GM21529 (cell line): ENCODE measurements around the gene EPN3.

ENCODE experiments used
- ATAC-seq: cut with Tn5 transposase; IDR thresholded peaks from one replicate; pipeline ENCODE4 v1.9.1; 2021; ENCODE audit not compliant: unreplicated experiment

Gene EPN3

DNA sequence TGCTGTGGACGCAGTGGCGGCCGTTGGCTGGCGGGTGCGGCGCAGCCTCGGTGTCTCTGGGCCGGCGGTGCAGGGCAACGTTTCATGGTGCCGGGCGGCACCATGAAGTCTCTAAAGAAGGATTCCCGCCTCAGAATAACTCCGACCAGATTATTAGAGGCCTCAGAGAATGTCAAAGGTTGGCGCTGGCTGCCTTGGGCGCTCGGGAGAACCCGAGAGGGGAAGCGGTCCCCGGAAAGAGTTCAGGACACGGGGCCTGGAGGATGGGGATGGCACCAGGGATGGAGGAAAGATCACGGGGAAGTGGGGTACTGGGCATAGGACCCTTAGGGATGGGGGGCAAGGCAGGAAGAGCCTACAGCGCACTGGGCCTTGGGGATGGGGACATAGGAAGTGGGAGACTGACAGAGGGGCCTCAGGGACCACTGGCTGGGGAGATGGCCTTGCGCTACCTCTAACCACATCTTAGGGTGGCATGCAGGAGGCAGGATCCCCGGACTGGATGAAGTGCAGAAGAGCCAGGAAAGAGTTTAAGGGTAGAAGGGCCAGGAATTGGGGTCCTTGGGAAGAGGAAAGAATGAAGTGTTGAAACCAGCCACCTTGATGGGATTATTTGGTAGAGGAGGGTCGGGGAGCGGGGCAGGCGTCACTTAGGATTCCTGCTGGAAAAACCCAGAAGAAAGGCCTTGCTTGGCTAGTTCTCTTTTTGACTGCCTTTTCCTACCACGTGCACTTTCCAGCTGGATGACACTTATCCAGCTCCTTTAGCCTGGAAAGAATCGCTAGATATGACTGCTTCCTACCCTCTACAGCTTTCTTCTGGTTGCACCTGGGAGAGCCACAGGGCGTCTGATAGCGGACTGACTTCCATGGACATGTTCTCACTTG, 23.7 kb upstream of the EPN3 start:
- ATAC-seq = no peak

- peak; percentile 86 for ATAC-seq
Measured at GRCh38 chr17:50511058-50511457, 21.5 kb upstream of the EPN3 start.

- no peak for ATAC-seq
Measured at GRCh38 chr17:50513495-50513894, 19.0 kb upstream of the EPN3 start.

GRCh38 chr17:50514388-50514787, 18.1 kb upstream of the EPN3 start:
- no peak for ATAC-seq

DNA sequence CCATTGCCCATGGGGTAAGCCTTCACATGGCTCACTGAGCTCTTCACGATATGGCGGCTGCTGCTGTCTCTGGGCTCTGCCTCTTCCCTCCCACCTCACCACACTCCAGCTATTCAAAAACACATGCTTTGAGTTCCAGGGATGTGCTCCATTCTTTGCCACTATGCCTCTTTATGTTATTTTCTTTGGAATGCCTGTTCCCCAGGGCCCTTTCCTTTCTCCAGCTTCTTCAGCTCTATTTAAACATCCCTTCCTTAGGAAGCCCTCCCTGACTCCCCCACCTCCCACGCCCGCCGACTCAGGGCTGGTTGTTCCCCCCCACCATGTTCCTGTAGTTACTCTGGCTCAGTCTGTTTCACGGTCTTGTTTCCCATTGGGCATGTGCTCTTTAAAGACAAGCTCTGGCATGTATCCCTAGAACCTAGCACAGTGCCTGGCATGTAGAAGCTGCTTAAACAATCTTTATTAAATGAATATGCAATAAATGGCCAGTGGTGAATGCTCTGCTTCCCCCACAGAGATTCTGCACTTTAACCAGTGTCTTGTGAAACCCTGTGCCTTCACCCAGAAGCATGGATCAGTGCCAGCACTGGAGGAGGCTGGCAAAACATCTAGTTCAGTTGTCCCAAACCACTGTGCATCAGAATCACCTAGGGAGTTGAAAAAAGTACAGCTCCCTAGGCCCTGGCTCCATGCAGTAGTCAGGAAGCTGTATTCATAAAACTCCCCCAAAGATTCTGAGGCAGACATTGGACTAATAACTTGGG, 17.4 kb upstream of the EPN3 start:
- no peak for ATAC-seq

GRCh38 chr17:50517011-50517410, 15.5 kb upstream of the EPN3 start:
- ATAC-seq = no peak

DNA sequence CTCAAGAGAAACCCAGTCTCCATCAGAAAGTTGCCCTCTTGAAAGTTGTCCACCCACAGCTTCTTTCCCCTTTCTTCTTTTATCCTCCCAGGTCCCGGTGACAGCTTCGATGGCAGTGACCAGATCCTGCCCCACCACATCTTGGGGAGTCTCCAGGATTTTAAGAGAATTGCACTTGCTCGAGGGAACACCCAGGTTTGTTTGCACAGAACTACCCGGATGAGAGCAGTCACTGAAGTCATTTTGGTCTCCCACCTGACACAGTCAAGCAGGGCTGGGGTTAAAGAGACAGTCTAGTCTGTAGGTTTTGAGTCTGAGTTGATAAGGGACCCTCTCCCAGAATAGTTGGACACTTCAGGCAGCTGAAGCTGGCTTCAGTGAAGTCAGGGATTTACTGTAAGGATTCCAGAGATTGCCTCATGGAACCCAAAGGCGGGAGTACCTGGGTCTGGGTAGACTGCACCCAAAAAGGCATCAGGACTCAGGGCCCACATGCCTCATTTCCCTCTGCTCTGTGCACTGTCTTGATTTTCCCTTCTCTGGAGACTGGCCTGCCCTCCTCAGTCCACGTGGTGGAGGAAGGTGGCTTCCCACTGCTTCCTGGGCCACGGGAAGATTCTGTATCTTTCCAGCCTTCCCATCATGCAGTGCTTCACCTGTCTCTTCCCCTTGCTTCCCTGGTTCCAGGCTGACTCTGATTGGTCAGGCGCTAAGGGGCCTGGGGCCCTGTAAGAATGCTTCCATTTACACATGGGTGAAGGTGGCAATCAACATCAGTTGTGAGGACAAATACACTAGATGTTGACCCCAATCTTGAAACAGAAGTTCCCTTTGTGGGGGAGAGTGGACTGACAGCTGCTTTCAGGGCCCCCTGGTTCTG, 14.8 kb upstream of the EPN3 start:
- ATAC-seq = no peak

DNA sequence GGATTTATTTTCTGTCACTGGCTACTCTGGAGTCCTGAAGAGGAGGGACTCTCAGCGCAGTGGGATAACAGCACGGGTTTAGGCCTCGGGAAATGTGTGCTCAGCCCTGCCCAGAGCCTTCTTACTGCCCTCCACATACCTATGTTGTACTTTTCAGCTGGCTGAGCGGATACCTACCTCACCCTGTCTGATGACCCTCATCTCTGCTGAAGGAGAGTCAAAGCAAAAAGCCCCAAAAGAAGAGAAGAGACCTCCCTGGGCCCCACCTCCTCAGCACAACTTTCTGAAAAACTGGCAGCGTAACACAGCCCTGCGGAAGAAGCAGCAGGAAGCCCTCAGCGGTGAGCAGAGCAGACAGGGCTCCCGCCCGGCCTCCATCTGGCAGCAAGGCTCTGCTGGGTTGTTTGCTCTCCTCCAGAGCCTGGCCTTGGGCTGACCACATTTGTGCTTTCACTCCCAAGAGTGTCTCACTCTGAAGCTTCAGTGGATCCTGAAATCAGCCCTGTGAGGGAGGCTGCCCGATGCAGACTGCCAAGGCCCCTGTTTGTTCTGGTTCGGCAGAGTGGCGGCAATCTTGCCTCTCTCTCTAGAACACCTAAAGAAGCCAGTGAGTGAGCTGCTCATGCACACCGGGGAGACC, 14.0 kb upstream of the EPN3 start:
- ATAC-seq = no peak

DNA sequence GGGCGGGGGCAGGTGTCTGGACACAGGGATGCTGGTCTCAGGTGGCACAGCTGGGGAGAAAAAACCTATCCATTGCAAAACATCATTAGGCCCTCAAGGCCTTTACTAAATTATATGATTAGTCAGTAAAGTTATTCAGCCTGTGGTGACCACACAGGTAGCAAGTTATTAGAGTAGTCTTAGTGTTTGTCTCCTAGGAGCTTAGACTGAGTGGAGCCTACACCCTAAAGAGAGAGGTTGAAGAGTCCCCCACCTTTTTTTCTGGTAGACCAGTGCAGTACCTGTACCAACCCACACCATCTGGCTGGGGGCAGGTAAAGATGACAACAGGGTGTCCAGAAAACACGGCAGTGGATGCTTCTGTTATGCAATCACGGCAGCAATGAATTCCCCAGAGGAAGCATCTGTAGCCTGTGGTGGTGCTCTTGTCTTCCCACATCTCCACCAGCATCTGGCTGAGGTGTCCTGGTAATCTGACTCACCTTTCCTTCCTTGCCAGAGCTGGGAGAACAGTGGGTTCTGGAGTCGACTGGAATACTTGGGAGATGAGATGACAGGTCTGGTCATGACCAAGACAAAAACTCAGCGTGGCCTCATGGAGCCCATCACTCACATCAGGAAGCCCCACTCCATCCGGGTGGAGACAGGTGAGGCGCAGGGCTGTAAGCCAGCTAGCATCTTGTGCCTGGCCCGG, 13.2 kb upstream of the EPN3 start:
- ATAC-seq = no peak

DNA sequence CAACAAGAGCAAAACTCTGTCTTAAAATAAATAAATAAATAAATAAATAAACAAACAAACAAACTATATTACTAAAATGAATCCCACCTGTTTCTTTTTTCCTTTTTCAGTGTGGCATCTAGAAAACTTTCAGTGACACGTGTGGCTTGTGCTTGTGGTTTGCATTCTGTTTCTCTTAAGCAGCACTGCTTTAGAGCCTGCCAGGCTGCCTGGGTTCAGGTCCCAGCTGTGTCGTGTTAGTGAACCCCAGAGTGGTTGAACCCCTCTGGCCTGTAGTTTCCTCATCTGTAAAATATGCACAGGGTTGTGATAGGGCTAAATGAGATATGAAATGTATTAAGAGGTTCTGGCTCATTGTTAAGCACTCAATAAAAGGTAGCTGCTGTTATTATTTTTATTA, 12.1 kb upstream of the EPN3 start:
- ATAC-seq = no peak

DNA sequence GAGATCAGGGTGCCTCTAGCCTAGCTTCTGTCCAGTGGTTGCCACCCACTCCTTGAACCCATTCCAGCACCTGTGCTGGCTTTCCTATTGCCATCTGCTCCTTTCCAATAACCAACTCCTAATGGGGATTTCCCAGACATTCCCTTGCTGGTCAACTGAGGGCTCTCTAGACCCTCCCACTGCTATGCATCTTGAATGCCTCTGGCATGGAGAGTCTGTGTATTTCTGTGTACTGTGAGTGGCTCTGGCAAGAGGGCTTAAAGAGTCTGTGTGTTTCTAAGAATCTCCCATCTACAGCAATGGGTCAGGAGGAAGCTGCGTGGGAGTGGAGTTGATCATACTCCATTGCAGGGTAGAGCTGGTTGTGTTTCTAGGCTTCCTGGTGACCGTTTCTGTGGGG, 11.0 kb upstream of the EPN3 start:
- no peak for ATAC-seq

- ATAC-seq = no peak
Measured at GRCh38 chr17:50522766-50523165, 9.8 kb upstream of the EPN3 start.

DNA sequence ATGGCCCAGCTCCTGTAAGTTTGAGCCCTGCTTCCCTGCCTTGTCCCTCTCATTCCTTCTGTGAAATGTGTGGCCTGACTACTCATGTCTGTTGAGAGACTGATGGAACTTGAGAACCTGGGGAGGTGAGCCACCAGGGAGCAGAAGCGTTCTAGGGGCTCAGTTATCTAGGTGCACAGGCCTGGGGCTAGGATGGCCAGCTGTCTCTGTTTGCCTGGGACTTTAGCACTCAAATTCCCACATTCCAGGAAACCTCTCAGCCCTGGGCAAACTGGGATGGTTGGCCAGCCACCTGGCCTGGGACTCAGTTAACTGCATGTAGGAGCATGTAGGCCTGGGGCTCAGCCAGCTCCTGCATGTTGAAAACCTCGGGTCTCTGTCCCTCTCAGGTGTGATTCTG, 9.3 kb upstream of the EPN3 start:
- ATAC-seq = no peak

- ATAC-seq = no peak
Measured at GRCh38 chr17:50524838-50525237, 7.7 kb upstream of the EPN3 start.

DNA sequence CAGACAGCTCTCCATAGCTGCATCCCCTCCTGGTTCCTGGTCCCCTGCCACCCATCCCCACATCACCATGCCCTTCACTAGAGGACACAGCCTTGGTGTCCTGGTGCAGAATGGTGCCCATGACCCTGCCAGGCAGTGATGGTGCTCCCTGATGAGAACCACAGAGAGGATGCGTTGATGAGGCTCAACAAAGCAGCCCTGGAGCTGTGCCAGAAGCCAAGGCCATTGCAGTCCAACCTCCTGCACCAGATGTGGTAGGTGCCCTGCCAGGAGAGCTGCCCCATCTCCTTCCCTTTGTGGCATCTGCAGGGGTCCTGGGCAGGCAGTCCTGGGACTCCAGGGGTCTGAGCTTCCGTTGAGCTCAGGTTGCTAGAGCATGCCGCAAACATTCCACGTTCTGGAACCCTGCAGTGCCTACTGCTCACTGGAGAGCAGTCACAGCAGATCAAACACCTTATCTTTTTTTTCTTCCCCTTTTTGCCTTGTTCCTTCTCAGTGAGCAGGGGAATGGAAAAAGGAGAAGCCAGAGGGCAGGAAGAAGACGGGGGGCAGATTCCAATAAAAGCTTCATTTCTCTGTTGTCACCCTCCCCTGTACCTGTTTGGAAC, 5.3 kb upstream of the EPN3 start:
- ATAC-seq = no peak

DNA sequence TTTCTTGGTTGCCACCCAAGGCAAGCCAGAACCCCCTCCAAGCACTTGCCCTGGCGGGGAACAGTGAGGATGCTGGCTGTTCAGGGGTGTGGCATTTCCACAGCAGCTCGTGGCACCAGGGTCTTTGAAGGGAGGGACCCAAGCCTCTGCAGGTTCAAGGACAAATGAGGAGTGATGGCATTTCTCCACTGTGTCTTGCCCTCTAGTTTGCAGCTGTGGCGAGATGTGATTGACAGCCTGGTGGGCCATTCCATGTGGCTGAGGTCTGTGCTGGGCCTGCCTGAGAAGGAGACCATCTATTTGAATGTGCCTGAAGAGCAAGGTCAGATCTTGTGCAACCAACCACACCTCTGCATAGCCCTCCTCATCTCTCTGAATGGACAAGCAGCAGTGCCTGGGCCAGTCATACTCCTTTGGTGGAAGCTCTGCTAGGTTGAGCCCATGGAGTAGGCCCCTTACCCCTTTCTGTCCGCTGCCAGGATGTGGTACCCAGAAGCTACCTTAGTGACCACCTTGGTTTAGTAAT, 4.5 kb upstream of the EPN3 start:
- ATAC-seq = no peak

DNA sequence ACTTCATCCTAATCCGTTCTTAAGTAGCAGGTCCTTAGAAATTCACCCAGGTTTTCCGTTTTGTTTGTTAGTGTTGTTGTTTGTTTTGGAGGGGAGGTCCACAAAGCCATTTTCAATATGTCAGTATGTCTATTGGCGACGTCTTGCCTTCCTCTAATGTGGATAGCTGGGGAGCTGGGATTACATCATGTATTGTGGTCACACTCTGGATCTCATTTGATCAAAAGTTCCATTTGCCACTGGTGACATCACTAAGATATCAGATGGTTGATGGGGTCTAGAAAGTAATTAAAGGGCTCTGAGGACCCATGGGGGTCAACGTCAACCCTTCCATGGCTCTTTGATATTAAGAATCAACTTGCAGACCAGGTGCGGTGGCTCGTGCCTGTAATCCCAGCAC, 2.7 kb upstream of the EPN3 start:
- ATAC-seq = no peak

- ATAC-seq = no peak
Measured at GRCh38 chr17:50531428-50532025, 1.0 kb upstream of the EPN3 start.

GRCh38 chr17:50533185-50533584, 650 bp downstream of the EPN3 start:
- no peak for ATAC-seq
